Common myeloid progenitor, CD34-positive (primary cell): ENCODE data around the gene GTF3C1.
A peak's percentile ranks its signal among the peaks of the same experiment; 100 is the strongest.

Source experiments
- CTCF ChIA-PET: fragments of 350-600 bp; sonication (Branson Sonifier 250); formaldehyde crosslinking; loops from one replicate; lab custom pipeline; 2021; ENCODE audit warnings: antibody characterized with exemption; lab: Charles Lee
- POLR2A ChIA-PET: fragments of 350-600 bp; sonication (Branson Sonifier 250); formaldehyde crosslinking; loops from one replicate; lab custom pipeline; 2021; ENCODE audit warnings: antibody characterized with exemption; lab: Charles Lee
- DNase-seq, 3 donors: peaks; one replicate each; pipeline versions ENCODE4 v3.0.0 to v3.0.0-alpha.2; 2013
- H3K27ac ChIP-seq, 2 experiments: 1 replicate in 1 of 2; 2 replicates in 1 of 2; pipeline ENCODE4 v1.7.0; 2013; ENCODE audit warnings: inconsistent platforms in 2 of 2, low read length in 2 of 2, mild to moderate bottlenecking in 2 of 2, low read depth in 1 of 2, moderate library complexity in 1 of 2; ENCODE audit not compliant: severe bottlenecking in 2 of 2, insufficient read depth in 1 of 2, poor library complexity in 1 of 2
- H3K27me3 ChIP-seq, 5 experiments: replicated peaks in 2 of 5; 1 replicate in 3 of 5; 2 replicates in 2 of 5; pipeline versions ENCODE4 v1.6.1 to v1.7.0; 2013; ENCODE audit warnings: low read length in 4 of 5, mild to moderate bottlenecking in 2 of 5, moderate library complexity in 2 of 5, inconsistent platforms in 1 of 5; ENCODE audit not compliant: insufficient read depth in 5 of 5, control insufficient read depth in 4 of 5
- H3K36me3 ChIP-seq, 4 experiments: 1 replicate in 2 of 4; 2 replicates in 2 of 4; pipeline versions ENCODE4 v1.6.1 to v1.7.0; 2013; ENCODE audit warnings: low read length in 3 of 4, control low read depth in 1 of 4, mild to moderate bottlenecking in 1 of 4; ENCODE audit not compliant: control insufficient read depth in 4 of 4, insufficient read depth in 4 of 4
- H3K4me1 ChIP-seq, 4 experiments: 1 replicate in 3 of 4; 2 replicates in 1 of 4; pipeline versions ENCODE4 v1.6.1 to v1.7.1; 2013; ENCODE audit warnings: low read length in 3 of 4, mild to moderate bottlenecking in 3 of 4, control low read depth in 1 of 4, inconsistent platforms in 1 of 4, moderate library complexity in 1 of 4; ENCODE audit not compliant: control insufficient read depth in 4 of 4, insufficient read depth in 4 of 4; ENCODE audit errors: control extremely low read depth in 1 of 4
- H3K4me3 ChIP-seq, 7 experiments: 1 replicate in 4 of 7; 2 replicates in 3 of 7; pipeline versions ENCODE4 v1.5.1 to v1.7.0; 2013; ENCODE audit warnings: mild to moderate bottlenecking in 7 of 7, low read length in 6 of 7, moderate library complexity in 6 of 7, inconsistent platforms in 2 of 7, low read depth in 2 of 7, control low read depth in 1 of 7; ENCODE audit not compliant: insufficient read depth in 4 of 7, control insufficient read depth in 1 of 7; ENCODE audit errors: extremely low read depth in 1 of 7
- H3K9me3 ChIP-seq, 5 experiments: 1 replicate in 4 of 5; 2 replicates in 1 of 5; pipeline versions ENCODE4 v1.6.1 to v1.7.1; 2013; ENCODE audit warnings: low read length in 4 of 5, mild to moderate bottlenecking in 2 of 5, inconsistent platforms in 1 of 5, low read depth in 1 of 5, moderate library complexity in 1 of 5; ENCODE audit not compliant: control insufficient read depth in 4 of 5, insufficient read depth in 2 of 5; ENCODE audit errors: control extremely low read depth in 1 of 5
- WGBS: methylation state at CpG from one replicate; pipeline ENCODE4 v1.1.5; 2013; ENCODE audit not compliant: insufficient coverage; 5-methylcytosine and 5-hydroxymethylcytosine counted together

GTF3C1 gene

GRCh38 chr16:27421961-27422740, 127.6 kb downstream of the GTF3C1 start:
- no peaks in the 10 kb centered on the region for H3K36me3 ChIP-seq
- no peak overlapping the region for H3K27ac ChIP-seq
- peak in 2 of 3 donors; percentile 46 to 58 for DNase-seq
- peaks cover 0 to 24% (median 7%) of the 10 kb centered on the region in 5 experiments for H3K9me3 ChIP-seq
- POLR2A ChIA-PET, result no interaction called here
- H3K4me3 ChIP-seq, result no peak overlapping the region
- no peaks in the 10 kb centered on the region for H3K27me3 ChIP-seq
- CTCF ChIA-PET, result interaction anchor here (0.9 to 1.9 kb wide), 6 partner anchors 10 to 53 kb away, joined by 3 to 5 read pairs (median 4); partner anchors contain the start of gene IL21R
- H3K4me1 ChIP-seq, result peaks cover 0 to 12% (median 5%) of the 10 kb centered on the region in 4 experiments

- no peak overlapping the region for H3K27ac ChIP-seq
- no peaks in the 10 kb centered on the region for H3K27me3 ChIP-seq
- ChIA-PET CTCF (interaction anchor here (1.4 kb wide), 1 partner anchor 9 kb away, joined by 3 read pairs; no protein-coding TSS in a partner anchor), POLR2A (no interaction called here)
- H3K36me3 ChIP-seq, result peaks cover 0 to 3% (median 0%) of the 10 kb centered on the region in 4 experiments
- 100% methylated on average over 1 of the region's 4 CpGs for WGBS
- no peak for DNase-seq
- no peak overlapping the region for H3K4me3 ChIP-seq
- peaks cover 0 to 11% (median 2%) of the 10 kb centered on the region in 5 experiments for H3K9me3 ChIP-seq
- H3K4me1 ChIP-seq, result no peaks in the 10 kb centered on the region
Observed at GRCh38 chr16:27417047-27417671, 132.6 kb downstream of the GTF3C1 start.

DNA sequence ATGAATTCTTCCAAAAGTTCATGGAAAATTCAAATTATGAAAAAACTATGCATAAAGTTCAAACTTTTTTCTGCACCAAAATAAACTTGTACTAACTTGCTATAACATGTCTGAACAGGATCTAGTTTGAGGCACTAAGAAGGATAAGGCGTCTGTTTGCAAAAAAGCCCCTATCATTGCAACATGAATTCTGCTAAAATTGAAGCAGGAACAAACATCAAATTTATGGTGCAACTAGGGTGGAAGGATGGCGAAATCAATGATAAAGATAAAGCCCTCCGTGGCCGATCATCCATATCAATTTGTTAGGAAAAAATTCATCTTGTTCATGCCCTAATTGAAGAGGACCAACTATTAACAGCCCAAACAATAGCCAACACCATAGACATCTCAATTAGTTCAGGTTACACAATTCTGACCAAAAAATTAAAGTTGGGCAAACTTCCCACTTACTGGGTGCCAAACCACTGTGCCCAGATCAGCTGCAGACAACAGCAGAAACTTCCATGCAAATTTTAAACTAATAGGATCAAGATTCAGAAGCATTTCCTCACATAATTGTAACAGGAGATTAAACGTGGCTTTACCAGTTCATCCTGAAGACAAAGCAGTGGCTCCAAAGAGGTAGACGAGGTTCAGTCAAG, 134.8 kb downstream of the GTF3C1 start:
- Histone ChIP-seq H3K27ac (no peak overlapping the region), H3K4me3 (no peak overlapping the region), H3K4me1 (no peaks in the 10 kb centered on the region), H3K27me3 (no peaks in the 10 kb centered on the region), H3K36me3 (peaks cover 0 to 3% (median 0%) of the 10 kb centered on the region in 4 experiments), H3K9me3 (peaks cover 0 to 5% (median 0%) of the 10 kb centered on the region in 5 experiments)
- 93% methylated on average over 4 of the region's 6 CpGs for WGBS
- POLR2A ChIA-PET, result no interaction called here
- CTCF ChIA-PET, result interaction anchor here (1.1 kb wide), 1 partner anchor 14 kb away, joined by 5 read pairs; no protein-coding TSS in a partner anchor
- no peak for DNase-seq

DNA sequence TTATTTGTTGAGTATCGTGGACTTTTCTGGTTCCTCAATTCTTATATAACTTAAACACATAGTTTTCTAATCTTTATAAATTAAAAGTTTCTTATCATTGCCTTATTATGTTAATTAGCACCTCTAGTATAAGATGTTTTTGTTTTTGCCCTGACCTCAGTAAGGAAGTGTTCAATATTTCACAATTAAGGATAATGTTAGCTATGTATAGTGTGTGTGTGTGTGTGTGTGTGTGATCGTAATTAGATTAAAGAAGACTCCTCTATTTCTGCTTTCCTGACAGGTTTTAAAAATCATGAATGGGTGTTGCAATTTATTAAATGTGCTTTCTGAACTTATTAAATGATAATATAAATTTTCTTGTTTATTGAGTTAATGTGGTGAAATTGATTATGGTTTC, 135.8 kb downstream of the GTF3C1 start:
- no peaks in the 10 kb centered on the region for H3K4me1 ChIP-seq
- H3K9me3 ChIP-seq, result peaks cover 0 to 5% (median 0%) of the 10 kb centered on the region in 5 experiments
- H3K27me3 ChIP-seq, result no peaks in the 10 kb centered on the region
- ChIA-PET POLR2A (no interaction called here), CTCF (interaction anchor here (0.9 kb wide), 1 partner anchor 10 kb away, joined by 3 read pairs; no protein-coding TSS in a partner anchor)
- no peak overlapping the region for H3K27ac ChIP-seq
- DNase-seq, result no peak
- WGBS, result no CpG with 5 or more reads among the region's 2 CpGs
- peaks cover 0 to 3% (median 0%) of the 10 kb centered on the region in 4 experiments for H3K36me3 ChIP-seq
- H3K4me3 ChIP-seq, result no peak overlapping the region

- ChIA-PET CTCF (no interaction called here), POLR2A (no interaction called here)
- Histone ChIP-seq H3K4me3 (no peak overlapping the region), H3K27ac (no peak overlapping the region), H3K27me3 (no peaks in the 10 kb centered on the region), H3K4me1 (peaks cover 0 to 19% (median 8%) of the 10 kb centered on the region in 4 experiments), H3K36me3 (no peaks in the 10 kb centered on the region), H3K9me3 (peaks cover 0 to 5% (median 0%) of the 10 kb centered on the region in 5 experiments)
- no peak for DNase-seq
- WGBS, result no CpG with 5 or more reads among the region's 1 CpG
Observed at GRCh38 chr16:27410761-27411160, 139.0 kb downstream of the GTF3C1 start.
